ENCODE data around the gene MSH6. TPM values are rescaled to one million over a fixed set of nuclear protein-coding genes. Genes with fewer than 3 reads are reported as not detected.

MSH6 gene
- total RNA-seq, 4 donors from 2014 or later, result 9.4 to 26.6 (median 16.3) TPM

DNA sequence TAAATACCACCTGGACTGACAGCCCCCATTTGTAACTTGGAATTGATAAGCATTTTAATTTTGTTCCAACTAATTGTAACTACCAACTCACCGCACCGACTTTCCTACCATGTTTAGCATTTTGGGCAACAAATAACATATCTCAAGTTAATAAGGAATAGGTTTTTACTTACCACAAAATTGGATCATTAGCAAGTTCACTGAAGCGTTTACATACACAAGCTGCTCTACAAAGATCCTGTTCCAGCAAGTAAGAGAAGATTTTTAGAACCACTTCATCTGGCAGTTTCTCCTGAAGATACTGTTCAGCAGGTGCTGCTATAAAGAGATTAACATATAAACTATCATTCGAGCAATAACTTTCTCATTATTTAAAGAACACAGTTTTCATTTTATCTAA lies 55.7 kb downstream of the MSH6 start:
- Histone ChIP-seq H3K4me3 (no peak overlapping the region), H3K36me3 (peaks cover 0 to 55% of the 10 kb centered on the region in 2 donors), H3K27me3 (no peaks in the 10 kb centered on the region), H3K27ac (no peak overlapping the region), H3K9me3 (no peaks in the 10 kb centered on the region), H3K4me1 (no peaks in the 10 kb centered on the region)
- TF ChIP-seq, protein P1, sequence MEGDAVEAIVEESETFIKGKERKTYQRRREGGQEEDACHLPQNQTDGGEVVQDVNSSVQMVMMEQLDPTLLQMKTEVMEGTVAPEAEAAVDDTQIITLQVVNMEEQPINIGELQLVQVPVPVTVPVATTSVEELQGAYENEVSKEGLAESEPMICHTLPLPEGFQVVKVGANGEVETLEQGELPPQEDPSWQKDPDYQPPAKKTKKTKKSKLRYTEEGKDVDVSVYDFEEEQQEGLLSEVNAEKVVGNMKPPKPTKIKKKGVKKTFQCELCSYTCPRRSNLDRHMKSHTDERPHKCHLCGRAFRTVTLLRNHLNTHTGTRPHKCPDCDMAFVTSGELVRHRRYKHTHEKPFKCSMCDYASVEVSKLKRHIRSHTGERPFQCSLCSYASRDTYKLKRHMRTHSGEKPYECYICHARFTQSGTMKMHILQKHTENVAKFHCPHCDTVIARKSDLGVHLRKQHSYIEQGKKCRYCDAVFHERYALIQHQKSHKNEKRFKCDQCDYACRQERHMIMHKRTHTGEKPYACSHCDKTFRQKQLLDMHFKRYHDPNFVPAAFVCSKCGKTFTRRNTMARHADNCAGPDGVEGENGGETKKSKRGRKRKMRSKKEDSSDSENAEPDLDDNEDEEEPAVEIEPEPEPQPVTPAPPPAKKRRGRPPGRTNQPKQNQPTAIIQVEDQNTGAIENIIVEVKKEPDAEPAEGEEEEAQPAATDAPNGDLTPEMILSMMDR (IDR thresholded peaks at IDR 0.05 in 4 of 5, conservative IDR thresholded peaks at IDR 0.05 in 1 of 5), result no peak
- no peak for TF ChIP-seq POLR2A (IDR thresholded peaks at IDR 0.05)
- DNase-seq, result no peak
- in situ Hi-C loops (cut with MboI; ENCODE audit: low sequenced_read_pairs in 4 of 4), result no loop called here
- intact Hi-C loops (cut with DNase I; ENCODE audit: low total_unique reads), result no loop called here
- no peak for ATAC-seq

DNA sequence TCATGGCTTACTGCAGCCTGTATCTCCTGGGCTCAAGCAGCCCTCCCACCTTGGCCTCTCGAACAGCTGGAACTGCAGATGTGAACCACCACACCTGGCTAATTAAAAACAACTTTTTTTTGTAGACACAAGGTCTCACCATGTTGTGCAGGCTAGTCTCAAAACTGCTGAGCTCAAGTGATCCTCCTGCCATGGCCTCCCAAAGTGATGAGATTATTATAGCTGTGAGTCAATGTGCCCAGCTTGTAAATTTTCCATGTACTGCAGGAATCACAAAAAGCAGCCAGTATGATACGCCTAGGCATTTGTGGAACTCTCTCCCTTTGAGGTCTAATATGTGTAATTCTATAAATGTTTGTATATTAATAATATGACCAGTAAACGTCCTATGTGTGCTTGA lies 59.9 kb downstream of the MSH6 start:
- ATAC-seq, result no peak
- in situ Hi-C loops (cut with MboI; ENCODE audit: low sequenced_read_pairs in 4 of 4), result no loop called here
- TF ChIP-seq, protein P1 (IDR thresholded peaks at IDR 0.05 in 4 of 5, conservative IDR thresholded peaks at IDR 0.05 in 1 of 5), result no peak
- no peak for TF ChIP-seq POLR2A (IDR thresholded peaks at IDR 0.05)

DNA sequence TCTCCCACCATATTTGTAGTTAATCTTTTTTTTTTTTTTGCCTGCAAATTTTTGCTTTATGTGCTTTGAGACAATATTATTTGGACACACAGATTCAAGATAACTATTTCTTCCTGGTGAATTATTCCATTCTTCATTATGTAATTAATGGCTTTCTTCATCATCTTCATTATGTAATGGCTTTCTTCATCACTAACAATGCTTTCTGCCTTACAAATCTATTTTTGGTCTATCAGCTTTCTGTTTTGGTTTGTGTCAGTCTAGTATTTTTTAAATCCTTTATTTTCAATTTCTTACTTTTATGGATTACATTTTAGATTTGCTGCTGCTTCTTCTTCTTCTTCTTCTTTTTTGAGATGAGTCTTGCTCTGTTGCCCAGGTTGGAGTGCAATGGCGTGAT lies 60.5 kb downstream of the MSH6 start:
- intact Hi-C loops (cut with DNase I; ENCODE audit: low total_unique reads), result no loop called here

More for the DNA sequence above, 59.9 kb downstream of the MSH6 start:
- Histone ChIP-seq H3K9me3 (no peaks in the 10 kb centered on the region), H3K27me3 (no peaks in the 10 kb centered on the region), H3K4me1 (peaks cover 9 to 14% of the 10 kb centered on the region in 2 donors), H3K4me3 (no peak overlapping the region), H3K27ac (no peak overlapping the region), H3K36me3 (peaks cover 0 to 15% of the 10 kb centered on the region in 2 donors)
- no peak for DNase-seq
- intact Hi-C loops (cut with DNase I; ENCODE audit: low total_unique reads), result no loop called here

DNA sequence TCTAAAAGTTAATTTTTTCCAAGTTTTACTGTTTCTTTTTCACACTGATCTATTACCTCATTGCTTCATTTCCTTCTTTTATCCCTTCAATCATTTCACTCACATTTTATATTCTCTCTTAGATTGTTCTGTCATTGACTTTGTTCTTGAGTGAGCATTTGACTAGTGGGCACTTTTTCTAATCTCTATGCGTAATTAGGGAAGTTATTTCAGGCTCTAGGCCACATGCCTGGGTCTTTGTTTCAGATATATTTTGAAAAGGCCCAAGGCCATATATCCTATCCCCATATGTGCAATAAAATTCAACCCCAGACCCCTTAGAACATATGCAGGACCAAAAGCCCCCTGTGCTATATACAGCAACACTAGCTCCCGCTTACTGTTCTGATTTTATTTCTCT lies 61.2 kb downstream of the MSH6 start:
- peaks cover 9 to 14% of the 10 kb centered on the region in 2 donors for H3K4me1 ChIP-seq
- TF ChIP-seq, protein P1 (IDR thresholded peaks at IDR 0.05 in 4 of 5, conservative IDR thresholded peaks at IDR 0.05 in 1 of 5), result no peak
- no peak for TF ChIP-seq POLR2A (IDR thresholded peaks at IDR 0.05)
- no peak overlapping the region for H3K4me3 ChIP-seq
- no peak for DNase-seq
- ATAC-seq, result no peak
- H3K9me3 ChIP-seq, result no peaks in the 10 kb centered on the region
- no peaks in the 10 kb centered on the region for H3K27me3 ChIP-seq
- in situ Hi-C loops (cut with MboI; ENCODE audit: low sequenced_read_pairs in 4 of 4) (no loop called here), intact Hi-C loops (cut with DNase I; ENCODE audit: low total_unique reads) (no loop called here)
- peaks cover 0 to 2% of the 10 kb centered on the region in 2 donors for H3K36me3 ChIP-seq
- no peak overlapping the region for H3K27ac ChIP-seq

More for the DNA sequence above, 60.5 kb downstream of the MSH6 start:
- DNase-seq (no peak), ATAC-seq (no peak)
- Histone ChIP-seq H3K27me3 (no peaks in the 10 kb centered on the region), H3K36me3 (peaks cover 0 to 9% of the 10 kb centered on the region in 2 donors), H3K4me1 (peaks cover 9 to 14% of the 10 kb centered on the region in 2 donors), H3K4me3 (no peak overlapping the region), H3K9me3 (no peaks in the 10 kb centered on the region), H3K27ac (no peak overlapping the region)
- in situ Hi-C loops (cut with MboI; ENCODE audit: low sequenced_read_pairs in 4 of 4), result no loop called here
- TF ChIP-seq, protein P1 (IDR thresholded peaks at IDR 0.05 in 4 of 5, conservative IDR thresholded peaks at IDR 0.05 in 1 of 5), result no peak
- TF ChIP-seq POLR2A (IDR thresholded peaks at IDR 0.05), result no peak

DNA sequence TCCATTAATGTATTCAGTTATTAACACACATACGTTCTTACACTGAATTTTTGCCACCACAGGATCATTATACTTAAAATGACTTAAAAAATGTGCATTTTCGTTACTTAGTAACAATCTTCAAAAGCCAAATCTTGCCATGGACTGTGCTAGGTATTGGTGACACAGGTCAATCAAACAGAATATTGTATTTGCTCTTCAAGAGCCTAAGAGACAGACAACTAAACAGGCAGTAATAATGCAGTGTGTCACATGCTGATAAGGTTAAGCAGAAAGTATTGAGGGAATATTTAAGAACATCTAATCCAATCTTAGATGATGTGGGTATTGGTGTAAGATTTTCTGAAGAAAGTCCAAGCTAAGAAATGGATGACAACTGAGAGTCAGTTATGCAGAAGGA lies 66.4 kb downstream of the MSH6 start:
- in situ Hi-C loops (cut with MboI; ENCODE audit: low sequenced_read_pairs in 4 of 4) (no loop called here), intact Hi-C loops (cut with DNase I; ENCODE audit: low total_unique reads) (no loop called here)
- Histone ChIP-seq H3K27me3 (no peaks in the 10 kb centered on the region), H3K4me3 (no peak overlapping the region), H3K36me3 (no peaks in the 10 kb centered on the region), H3K4me1 (peaks cover 20 to 44% of the 10 kb centered on the region in 2 donors), H3K27ac (no peak overlapping the region), H3K9me3 (no peaks in the 10 kb centered on the region)
- TF ChIP-seq, protein P1 (IDR thresholded peaks at IDR 0.05 in 4 of 5, conservative IDR thresholded peaks at IDR 0.05 in 1 of 5), result no peak
- no peak for TF ChIP-seq POLR2A (IDR thresholded peaks at IDR 0.05)
- ATAC-seq (no peak), DNase-seq (no peak)

Data from gastrocnemius medialis (tissue), 4 donors.